Prostate gland (tissue), 2 donors: ENCODE results near the gene KIZ.

ENCODE experiments used
- CTCF ChIP-seq, 4 experiments: fragments of 200-600 bp in 2 of 4; fragments of 450-650 bp in 2 of 4; sonication (generic) in 2 of 4; IDR thresholded peaks; 1 replicate in 3 of 4; 2 replicates in 1 of 4; pipeline ENCODE4 v1.5.1; 2016 to 2019; ENCODE audit warnings: antibody characterized with exemption in 4 of 4, mild to moderate bottlenecking in 2 of 4, moderate library complexity in 2 of 4
- POLR2A ChIP-seq: fragments of 450-650 bp; IDR thresholded peaks from one replicate; pipeline ENCODE4 v1.6.1; 2016; ENCODE audit warnings: antibody characterized with exemption, mild to moderate bottlenecking
- POLR2AphosphoS5 ChIP-seq: sonication (generic); formaldehyde crosslinking; IDR thresholded peaks from one replicate; pipeline ENCODE4 v1.6.1; 2017; ENCODE audit warnings: antibody characterized with exemption

DNA sequence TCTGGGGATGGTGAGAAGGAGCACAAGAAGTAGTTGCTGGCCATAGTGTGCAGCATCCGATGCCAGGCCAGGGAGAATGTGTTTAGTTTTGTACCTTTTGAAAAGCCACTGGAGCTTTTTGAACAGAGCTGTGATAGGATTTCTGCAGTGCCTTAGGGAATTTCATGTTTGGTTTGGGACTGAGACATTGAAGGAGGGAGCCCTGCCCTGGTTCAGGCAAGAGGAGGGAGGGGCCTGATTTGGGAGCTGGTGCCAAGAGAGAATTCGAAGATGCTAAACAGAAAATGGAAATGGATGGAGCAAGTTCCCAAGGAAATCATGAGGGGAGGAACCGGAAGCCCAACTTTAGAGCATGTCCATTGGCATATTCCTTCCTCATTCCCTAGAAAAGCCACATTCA is 80.7 kb downstream of the KIZ start:
- TF ChIP-seq CTCF (IDR thresholded peaks at IDR 0.05) (no peak), POLR2AphosphoS5 (no peak), POLR2A (no peak)
